ENCODE measurements around the gene VCX.
"Not testable (repeated sequence)": the region's sequence is repeated elsewhere in the genome, so short reads cannot be mapped to it uniquely, and the experiment has no call there.

Gene VCX

GRCh38 chrX:7842871-7843270 is at the start of gene VCX:
TSS of gene VCX (plus strand) at chrX:7843171. CDS start at chrX:7843204, 33 bp downstream.
- DNase-seq = not testable (repeated sequence)

- no peak for DNase-seq
Observed at GRCh38 chrX:7798327-7798726, 44.6 kb upstream of the VCX start.

- no peak for DNase-seq
Observed at GRCh38 chrX:7801711-7802110, 41.3 kb upstream of the VCX start.

GRCh38 chrX:7815166-7815805 is 27.7 kb upstream of the VCX start:
- no peak for DNase-seq

DNA sequence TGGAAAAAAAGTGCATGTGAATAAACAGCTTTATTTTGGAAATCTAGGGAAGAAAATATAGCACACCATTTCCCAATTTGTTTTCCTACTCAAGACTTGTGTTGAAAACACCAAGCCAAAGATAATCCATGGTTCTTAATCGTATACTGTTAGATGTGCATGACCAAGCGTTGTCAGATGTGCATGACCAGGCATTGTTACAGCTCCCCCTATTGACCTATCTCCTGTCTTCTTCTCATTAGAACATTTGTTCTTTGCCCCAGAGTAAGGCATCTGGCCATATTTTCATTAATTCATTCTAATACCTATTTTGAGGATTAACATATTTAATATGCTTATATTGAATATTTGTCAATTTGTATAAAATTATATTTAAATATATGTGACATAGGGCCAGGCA is 14.4 kb upstream of the VCX start:
- DNase-seq = no peak

GRCh38 chrX:7841084-7841805 is 1.7 kb upstream of the VCX start:
- DNase-seq = no peak

DNA sequence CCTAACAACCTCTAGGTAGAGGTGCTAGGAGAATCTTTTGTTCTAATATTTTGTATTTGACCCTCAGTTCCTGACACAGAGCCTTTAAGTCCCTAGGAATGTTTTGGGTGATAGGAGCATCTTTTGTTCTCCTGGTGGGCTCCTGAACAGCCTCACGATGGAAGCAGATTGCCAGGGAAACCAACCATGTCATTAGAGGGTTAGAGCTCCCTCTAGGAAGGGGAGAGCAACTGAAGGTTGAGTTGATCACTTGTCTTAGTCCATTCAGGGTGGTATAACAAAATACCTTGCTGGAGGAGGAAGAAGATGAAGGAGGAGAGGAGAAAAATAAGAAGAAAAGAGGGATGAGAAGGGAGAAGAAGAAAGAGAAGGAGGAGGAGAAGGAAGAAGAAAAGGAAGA is 9.2 kb downstream of the VCX start:
- DNase-seq = no peak

DNA sequence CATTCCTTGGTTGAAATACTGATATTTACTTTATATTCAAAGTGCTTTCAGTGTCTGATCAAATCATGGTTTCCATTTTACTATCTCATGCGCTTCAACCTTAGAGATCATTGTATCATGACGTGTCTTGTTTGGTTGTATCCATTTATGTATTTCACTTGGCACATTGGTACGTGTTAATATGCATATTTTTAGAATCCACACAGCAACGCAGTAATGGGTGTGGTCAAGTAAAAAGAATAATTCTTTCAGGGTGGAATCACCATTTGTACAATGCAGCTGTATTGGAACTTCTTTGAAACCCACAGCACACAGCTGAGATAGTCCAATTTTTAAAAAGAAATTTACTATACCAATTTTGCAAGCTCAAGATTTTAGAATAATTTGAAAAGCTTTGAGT is 29.1 kb downstream of the VCX start:
- no peak for DNase-seq

GRCh38 chrX:7876957-7877356 is 34.0 kb downstream of the VCX start:
- no peak for DNase-seq

DNA sequence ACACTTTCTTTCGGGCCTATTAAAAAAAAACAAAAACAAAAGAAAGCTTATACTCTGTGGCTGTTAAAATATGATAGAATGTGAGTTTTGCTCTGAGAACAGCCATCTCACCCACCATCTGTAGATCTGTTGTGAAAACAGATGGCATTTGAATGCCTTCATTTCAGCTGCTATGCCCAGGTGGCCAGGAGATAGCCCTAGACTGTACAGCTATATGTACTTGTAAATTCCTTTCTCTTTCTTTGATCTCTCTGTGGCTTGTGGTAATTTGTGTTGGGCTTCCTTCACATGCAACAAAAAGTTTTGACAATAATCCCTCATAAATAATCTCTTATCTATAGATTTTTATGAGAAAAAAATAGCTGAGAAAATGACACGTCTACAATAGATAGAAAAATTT is 46.2 kb downstream of the VCX start:
- peak; percentile 0 for DNase-seq

DNA sequence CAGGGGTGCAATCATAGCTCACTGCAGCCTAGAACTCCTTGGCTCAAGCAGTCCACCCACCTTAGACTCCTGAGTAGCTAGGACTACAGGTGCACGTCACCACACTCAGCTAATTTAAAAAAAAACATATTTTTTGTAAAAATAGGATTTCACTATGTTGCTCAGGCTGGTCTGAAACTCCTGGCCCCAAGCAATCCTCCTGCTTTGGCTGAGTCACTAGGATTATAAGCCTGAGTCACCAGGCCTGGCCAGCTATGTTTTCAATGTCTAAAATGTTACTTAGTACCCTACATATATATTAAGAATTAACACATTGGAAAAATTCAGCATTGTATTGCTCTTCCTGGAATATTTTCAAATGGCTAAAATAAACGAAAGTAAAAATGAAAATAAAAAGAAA is 46.7 kb downstream of the VCX start:
- DNase-seq = no peak

DNA sequence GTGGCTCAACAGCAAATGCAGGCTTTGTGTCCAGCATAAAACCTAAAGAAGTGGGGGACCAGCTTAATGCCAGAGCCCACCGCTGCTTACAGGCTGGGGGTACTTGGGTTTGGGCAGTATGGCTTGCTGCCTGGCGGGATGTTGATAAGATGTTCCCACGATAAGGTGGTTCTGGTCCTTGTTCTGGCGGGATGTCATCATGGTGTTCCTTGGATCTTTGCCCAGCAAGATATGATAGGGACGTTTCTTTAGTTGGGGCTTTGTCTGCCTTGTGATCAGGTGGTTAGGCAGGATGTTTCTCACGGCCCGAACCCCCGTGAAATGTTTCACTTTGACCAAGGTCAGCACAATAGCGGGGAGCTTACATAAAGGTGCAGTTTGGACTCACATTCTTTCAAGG is 49.0 kb downstream of the VCX start:
- no peak for DNase-seq

All from CD4-positive, alpha-beta T cell treated with Interleukin-17A for 1 hour (primary cell).